Activated CD8-positive, alpha-beta memory T cell treated with anti-CD3 and anti-CD28 coated beads for 1 hour (primary cell): ENCODE measurements around the gene GPR153.

Source experiments
- DNase-seq, 2 donors: peaks; one replicate each; pipeline ENCODE4 v3.0.0-alpha.2; 2020; ENCODE audit warnings: low read depth in 1 of 2; ENCODE audit errors: extremely low read depth in 1 of 2

The GPR153 gene

GRCh38 chr1:6287431-6287886 lies 26.6 kb upstream of the GPR153 start:
- no peak for DNase-seq

DNA sequence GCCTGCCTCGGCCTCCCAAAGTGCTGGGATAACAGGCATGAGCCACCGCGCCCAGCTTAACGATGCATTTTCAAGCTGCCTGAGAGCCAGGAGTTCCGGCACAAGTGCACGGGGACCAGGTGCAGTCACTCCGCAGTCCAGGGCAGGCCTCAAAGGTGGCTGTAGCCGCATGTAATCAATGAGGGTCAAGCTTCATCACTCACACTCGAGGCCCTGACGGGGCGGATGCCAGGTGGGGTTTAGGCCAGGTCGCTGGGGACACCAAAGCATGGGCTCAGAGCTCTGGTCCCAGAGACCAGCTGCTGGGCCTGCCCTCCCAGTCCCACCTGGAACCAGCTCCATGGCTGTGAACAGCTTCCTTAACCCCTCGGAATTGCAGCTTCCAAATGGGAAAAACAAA lies 26.1 kb upstream of the GPR153 start:
- no peak for DNase-seq

DNA sequence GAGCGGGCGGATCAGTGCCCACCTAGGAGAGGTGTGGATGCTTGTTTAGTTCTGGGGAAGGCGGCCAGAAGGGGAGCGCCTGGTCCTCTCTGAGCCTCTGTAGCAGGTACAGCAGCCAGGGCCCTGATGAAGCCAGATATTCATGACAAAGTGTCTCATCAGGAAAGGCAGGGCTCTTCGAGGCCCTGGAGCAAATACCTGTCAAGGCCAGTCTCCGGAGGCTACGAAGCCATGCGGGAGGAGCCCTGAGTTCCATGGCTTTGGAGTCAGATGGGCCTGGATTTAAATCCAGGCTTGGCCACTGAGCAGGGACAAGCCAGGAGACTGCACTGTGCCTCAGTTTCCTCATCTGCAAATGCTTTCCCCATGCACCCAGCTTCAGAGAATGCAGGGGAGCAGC lies 25.4 kb upstream of the GPR153 start:
- no peak for DNase-seq

GRCh38 chr1:6285336-6285735 lies 24.4 kb upstream of the GPR153 start:
- DNase-seq: no peak

DNA sequence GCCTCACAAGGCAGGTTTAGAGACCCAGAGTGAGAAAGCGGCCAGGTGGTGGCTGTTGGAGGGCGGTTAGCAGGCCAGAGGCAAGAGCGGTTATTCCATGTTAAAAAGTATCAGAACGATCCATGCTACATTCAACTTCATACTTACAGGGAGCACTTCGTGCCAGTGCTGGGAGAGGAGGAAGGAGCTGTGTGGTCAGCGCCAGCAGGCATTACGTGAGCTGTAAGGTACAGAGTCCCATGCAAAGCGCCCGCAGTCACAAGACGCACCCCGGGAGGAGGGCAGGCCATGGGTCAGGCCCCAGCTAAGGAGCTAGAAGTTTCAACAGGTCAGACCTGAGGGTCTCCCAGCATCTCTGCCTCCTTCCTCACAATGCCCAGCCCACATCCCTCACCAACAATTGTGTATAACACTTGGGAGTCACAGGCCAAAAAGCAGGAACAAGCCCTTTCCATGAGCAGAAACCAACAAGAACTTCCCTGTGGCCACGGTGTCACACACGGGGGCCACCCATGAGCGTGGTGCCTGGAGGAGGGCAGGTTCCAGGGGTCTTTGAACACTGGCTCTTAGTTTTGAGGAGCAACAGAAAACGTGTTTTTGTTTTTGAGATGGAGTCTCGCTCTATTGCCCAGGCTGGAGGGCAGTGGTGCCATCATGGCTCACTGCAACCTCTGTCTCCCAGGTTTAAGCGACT lies 21.8 kb upstream of the GPR153 start:
- no peak for DNase-seq

DNA sequence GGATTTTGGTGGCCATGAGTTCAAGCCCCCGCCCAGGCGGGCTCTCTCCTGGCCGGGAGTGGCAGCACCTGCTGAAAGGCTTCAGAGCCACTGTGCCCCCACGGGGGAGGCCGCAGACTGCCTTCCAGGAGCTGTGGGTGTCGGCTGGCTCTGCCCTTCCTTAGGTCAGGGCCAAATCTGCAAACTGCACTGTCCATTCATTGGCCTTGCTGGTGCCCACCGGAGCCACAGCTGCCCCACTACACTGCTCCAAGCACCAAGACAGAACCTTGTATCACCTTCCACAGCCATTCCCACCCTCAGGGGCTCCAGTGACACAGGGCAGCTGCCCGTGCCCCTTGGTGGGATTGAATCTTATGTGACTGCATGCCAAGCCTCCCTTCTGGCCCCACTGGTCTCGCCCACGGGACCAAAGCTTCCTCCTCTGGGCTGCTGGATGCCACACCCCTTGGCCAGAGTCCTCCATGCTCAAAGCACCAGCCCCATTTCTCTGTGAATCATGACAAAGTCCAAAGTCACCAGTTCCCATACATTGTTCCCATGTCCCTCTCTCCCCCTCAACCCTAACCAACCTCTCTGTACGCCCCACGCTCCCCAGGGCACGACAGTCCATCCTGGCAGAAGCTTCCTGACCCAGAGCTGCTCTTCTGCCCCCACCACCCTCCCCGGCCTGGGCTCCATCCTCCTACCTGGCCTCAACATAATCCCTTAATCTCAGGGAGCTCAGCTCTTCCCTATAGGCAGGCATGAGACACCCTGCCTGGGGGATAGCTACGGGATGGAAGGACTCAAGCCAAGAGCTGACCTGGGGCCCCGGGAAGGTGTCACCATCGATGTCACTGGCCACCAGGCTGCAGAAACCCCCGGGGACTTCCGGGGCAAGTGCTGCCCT lies 20.9 kb upstream of the GPR153 start:
- no peak for DNase-seq

DNA sequence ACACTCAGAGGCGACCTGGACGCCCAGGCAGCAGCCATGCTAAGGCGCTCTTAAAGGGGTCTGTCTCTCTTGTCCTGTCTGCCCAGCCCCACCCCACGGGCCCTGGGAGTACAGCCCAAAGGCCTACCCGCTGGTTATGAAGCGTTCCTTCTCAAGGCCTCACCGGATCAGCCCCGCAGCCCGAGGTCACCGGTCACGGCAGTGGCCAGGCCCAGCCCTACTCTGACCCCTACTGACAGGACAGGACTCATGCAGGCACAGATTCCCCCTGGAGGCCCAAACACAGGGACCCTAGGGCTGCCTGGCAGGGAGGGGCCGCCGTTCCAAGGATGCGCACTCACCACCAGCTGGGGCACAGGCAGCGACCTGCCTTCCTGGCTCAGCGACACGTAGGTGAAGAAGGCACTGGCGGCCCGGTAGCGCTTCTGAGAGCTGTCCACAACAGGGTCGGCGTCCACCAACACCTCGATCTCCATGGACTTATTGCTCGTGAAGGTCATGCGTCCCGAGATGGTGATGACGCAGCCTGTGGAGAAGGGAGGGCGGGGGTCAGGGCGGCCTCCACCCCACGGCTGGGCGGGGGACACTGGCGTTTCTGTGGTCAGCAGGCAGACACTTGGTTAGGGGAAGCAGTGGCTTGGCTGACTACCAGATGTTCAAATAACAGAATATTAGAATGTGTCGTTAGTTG lies 20.0 kb upstream of the GPR153 start:
- DNase-seq: no peak

DNA sequence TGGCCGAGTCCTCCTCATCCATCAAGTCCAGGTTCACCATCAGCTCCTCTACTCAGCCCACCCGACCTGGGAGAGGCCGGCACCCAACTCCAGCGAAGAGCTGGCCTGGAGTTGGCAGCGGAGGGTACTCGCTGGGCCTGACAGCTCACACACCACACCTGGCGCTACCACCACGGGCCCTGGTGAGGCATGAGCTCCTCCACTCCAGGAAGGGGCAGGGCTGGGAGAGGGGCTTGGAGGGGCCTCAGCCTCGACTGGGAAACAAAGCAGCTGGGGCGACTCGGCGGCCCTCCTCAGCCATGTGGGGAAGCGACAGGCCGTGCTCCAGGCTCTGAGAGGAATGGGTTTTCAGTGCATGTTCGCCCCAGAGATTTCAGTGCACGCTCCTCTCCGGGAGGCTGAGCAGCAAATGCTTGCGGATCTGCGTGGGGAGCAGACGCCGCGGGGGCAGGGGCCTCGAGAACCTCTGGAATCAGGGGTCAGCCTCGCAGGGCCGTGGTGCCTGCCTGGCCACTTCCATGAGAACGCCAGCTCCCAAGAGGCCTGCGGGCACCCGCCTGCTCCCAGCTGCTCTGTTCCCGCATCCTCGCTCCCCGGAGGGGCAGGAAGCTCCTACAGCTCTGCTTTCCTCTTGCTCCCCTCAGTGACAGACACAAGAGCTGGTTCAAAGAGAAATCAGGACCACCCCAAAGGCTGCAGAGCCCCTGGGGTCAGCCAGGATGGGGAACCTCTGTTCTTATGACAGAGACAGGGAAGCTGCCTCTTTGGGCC lies 18.9 kb upstream of the GPR153 start:
- DNase-seq: no peak

- no peak for DNase-seq
Observed at GRCh38 chr1:6279066-6279465, 18.2 kb upstream of the GPR153 start.

- no peak for DNase-seq
Observed at GRCh38 chr1:6278263-6278662, 17.4 kb upstream of the GPR153 start.

- no peak for DNase-seq
Observed at GRCh38 chr1:6276811-6277555, 16.1 kb upstream of the GPR153 start.

GRCh38 chr1:6275826-6276782 lies 15.2 kb upstream of the GPR153 start:
- no peak for DNase-seq

GRCh38 chr1:6274622-6275139 lies 13.8 kb upstream of the GPR153 start:
- no peak for DNase-seq

DNA sequence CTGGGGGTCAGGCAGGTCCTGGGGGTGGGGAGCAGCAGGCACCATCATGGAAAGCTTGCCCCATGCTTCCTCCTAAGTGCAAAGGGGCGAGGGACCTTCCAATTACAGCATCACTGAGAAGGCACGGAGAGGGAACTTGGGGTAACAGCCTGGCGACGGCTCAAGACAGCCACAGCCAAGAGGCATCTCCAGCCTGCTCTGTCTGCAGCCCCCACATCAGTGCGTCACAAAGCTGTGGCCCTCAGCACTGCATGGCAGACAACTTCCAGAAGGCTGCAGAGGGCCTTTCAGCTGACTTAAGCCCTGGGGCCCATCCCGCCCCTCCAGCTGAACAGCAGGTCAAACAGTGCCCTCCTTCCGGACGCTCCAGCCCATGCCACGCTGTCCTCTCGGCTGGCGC lies 13.2 kb upstream of the GPR153 start:
- no peak for DNase-seq

DNA sequence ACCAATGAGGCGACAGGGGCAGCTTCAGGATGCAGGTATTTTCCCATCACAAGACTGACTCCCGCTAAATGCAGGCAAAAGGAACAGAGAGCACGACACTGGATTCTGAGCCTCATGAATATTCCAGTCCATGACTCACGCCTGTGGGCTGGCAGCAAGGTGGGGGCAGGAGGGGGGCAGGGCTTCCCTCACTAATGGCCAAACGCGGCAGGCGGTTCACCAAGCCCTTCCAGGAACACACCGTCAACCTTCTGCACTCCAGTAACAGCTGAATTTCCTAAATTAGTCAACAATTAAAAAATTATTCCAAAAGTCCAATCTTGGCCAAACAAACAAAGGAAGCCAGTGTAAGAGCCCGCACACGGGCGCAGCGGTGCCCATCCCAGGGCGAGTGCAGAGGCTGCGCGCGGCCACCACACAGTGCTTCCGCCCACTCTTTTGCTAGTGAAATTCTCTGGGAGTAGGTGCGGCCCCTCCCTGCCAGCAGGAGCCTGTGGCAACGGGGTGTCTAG lies 12.5 kb upstream of the GPR153 start:
- DNase-seq: no peak

DNA sequence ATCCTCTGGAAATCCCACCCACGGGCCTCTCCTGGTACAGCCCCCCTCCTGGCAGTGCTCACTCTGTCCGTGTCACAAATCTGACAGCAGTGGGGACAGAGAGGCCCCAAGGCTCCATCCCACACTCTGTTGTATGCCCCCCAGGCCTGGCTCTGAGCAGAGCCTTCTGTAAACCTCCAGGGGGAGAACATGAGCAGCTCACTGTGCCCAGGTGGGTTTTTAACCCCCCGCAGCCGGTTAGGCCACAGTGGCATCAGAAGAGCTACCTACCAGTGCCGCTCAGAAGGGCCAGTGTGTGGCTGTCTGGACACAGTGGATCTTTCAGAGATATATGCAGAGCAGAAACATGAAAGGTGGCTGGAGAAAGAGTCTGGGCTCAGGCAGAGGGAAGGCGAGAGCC lies 12.0 kb upstream of the GPR153 start:
- DNase-seq: no peak

DNA sequence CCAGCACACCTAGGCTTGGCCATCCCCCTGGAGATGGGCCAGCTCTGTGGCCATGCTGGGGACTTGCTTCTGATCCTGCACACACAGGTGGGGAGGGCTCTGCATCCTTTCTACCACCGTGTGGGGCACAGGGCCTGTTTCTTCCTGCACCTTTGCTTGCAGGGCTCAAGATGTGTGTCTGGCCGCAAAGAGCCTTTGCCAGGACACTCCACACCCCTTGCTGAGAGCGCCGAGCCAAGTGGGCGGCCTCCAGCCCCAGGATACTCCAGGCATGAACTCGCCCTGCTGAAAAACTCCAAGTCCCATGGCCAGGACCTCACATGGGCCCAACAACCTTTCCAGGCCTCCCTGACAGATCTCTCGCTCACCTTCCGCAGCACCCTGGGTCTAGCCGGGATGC lies 11.6 kb upstream of the GPR153 start:
- DNase-seq: no peak

GRCh38 chr1:6271554-6271953 lies 10.7 kb upstream of the GPR153 start:
- DNase-seq: no peak

GRCh38 chr1:6271006-6271405 lies 10.1 kb upstream of the GPR153 start:
- DNase-seq: no peak
